ENCODE measurements around the gene ATG12.

ATG12 gene

GRCh38 chr5:115778417-115778816, 62.9 kb downstream of the ATG12 start:
- Histone ChIP-seq H3K27me3 (replicated peaks in 2 of 5; ENCODE audit: control insufficient read depth in 4 of 5, insufficient read depth in 5 of 5, low read length in 4 of 5) (peaks cover 0 to 4% (median 2%) of the 10 kb centered on the region in 5 experiments), H3K9me3 (ENCODE audit: control extremely low read depth in 1 of 5, control insufficient read depth in 4 of 5, insufficient read depth in 2 of 5, low read depth in 1 of 5, low read length in 4 of 5) (no peaks in the 10 kb centered on the region), H3K27ac (ENCODE audit: insufficient read depth in 1 of 2, low read depth in 1 of 2, low read length in 2 of 2, poor library complexity in 1 of 2, severe bottlenecking in 2 of 2) (no peak overlapping the region), H3K4me3 (ENCODE audit: control insufficient read depth in 1 of 7, extremely low read depth in 1 of 7, insufficient read depth in 4 of 7, low read depth in 2 of 7, low read length in 6 of 7) (no peak overlapping the region), H3K36me3 (ENCODE audit: control insufficient read depth in 4 of 4, insufficient read depth in 4 of 4, low read length in 3 of 4) (no peaks in the 10 kb centered on the region), H3K4me1 (ENCODE audit: control extremely low read depth in 1 of 4, control insufficient read depth in 4 of 4, insufficient read depth in 4 of 4, low read length in 3 of 4) (no peaks in the 10 kb centered on the region)
- no peak for DNase-seq
- WGBS (ENCODE audit: insufficient coverage): 100% methylated on average over 1 of the region's 1 CpG
- CTCF ChIA-PET: interaction anchor here (0.7 kb wide), 1 partner anchor 9 kb away, joined by 3 read pairs; no protein-coding TSS in a partner anchor
- POLR2A ChIA-PET: no interaction called here

Data from common myeloid progenitor, CD34-positive (primary cell).